Vagina (tissue), 2 donors: ENCODE data around the gene PSMD4. TPM values are rescaled to one million over a fixed set of nuclear protein-coding genes. Genes with fewer than 3 reads are reported as not detected.

Source experiments
- DNase-seq, 2 donors: peaks; one replicate each; pipeline ENCODE4 v3.0.0-alpha.2; 2017; ENCODE audit errors: extremely low spot score in 2 of 2
- H3K27ac ChIP-seq: fragments of 200-600 bp; sonication (generic); one replicate; pipeline ENCODE4 v1.5.1; 2019
- H3K27me3 ChIP-seq: fragments of 200-600 bp; sonication (generic); one replicate; pipeline ENCODE4 v1.5.1; 2019
- H3K36me3 ChIP-seq, 2 donors: fragments of 200-600 bp; sonication (generic); one replicate each; pipeline ENCODE4 v1.5.1; 2017 to 2019
- H3K4me1 ChIP-seq: fragments of 200-600 bp; sonication (generic); one replicate; pipeline ENCODE4 v1.5.1; 2019
- H3K4me3 ChIP-seq, 2 donors: fragments of 200-600 bp; sonication (generic); 1 replicate in 1 of 2; 2 replicates in 1 of 2; pipeline ENCODE4 v1.5.1; 2016 to 2019
- H3K9me3 ChIP-seq: fragments of 200-600 bp; sonication (generic); one replicate; pipeline ENCODE4 v1.5.1; 2019
- CTCF ChIP-seq, 3 experiments: fragments of 450-650 bp in 2 of 3; fragments of 200-600 bp in 1 of 3; sonication (generic) in 1 of 3; IDR thresholded peaks; one replicate each; pipeline ENCODE4 v1.5.1; 2017 to 2019; ENCODE audit warnings: antibody characterized with exemption in 3 of 3, mild to moderate bottlenecking in 2 of 3, moderate library complexity in 2 of 3
- POLR2A ChIP-seq, 2 donors: fragments of 450-650 bp; IDR thresholded peaks; one replicate each; pipeline ENCODE4 v1.6.1; 2017; ENCODE audit warnings: antibody characterized with exemption in 2 of 2, mild to moderate bottlenecking in 2 of 2, moderate library complexity in 2 of 2
- POLR2AphosphoS5 ChIP-seq, 2 donors: sonication (generic); formaldehyde crosslinking; IDR thresholded peaks; one replicate each; pipeline ENCODE4 v1.9.0; 2017; ENCODE audit warnings: antibody characterized with exemption in 2 of 2, mild to moderate bottlenecking in 2 of 2, low read depth in 1 of 2; ENCODE audit not compliant: insufficient read depth in 1 of 2
- intact Hi-C: fragments of 100-400 bp; cut with DNase I; formaldehyde crosslinking; loops from one replicate; pipeline ENCODE4 v1.15.1; 2023
- total RNA-seq: library from RNA; depleted of rRNA; stranded (reverse); fragments of >200 nt; gene quantifications from one replicate; pipeline ENCODE4 v1.2.3, GENCODE V29; 2016

Gene PSMD4
- total RNA-seq, 1 donor from 2014 or later = 118 TPM

GRCh38 chr1:151221616-151222015 is 32.9 kb upstream of the PSMD4 start:
- no peak overlapping the region for H3K4me3 ChIP-seq
- intact Hi-C loops = no loop called here
- no peak overlapping the region for H3K27ac ChIP-seq
- no peaks in the 10 kb centered on the region for H3K4me1 ChIP-seq
- TF ChIP-seq POLR2AphosphoS5 (IDR thresholded peaks at IDR 0.05; ENCODE audit: insufficient read depth in 1 of 2, low read depth in 1 of 2) (no peak), POLR2A (IDR thresholded peaks at IDR 0.05) (no peak), CTCF (IDR thresholded peaks at IDR 0.05) (no peak)
- no peak for DNase-seq
- no peaks in the 10 kb centered on the region for H3K27me3 ChIP-seq
- H3K9me3 ChIP-seq = no peaks in the 10 kb centered on the region
- H3K36me3 ChIP-seq = peaks cover 0 to 5% of the 10 kb centered on the region in 2 donors

- Histone ChIP-seq H3K27ac (no peak overlapping the region), H3K9me3 (no peaks in the 10 kb centered on the region), H3K27me3 (no peaks in the 10 kb centered on the region), H3K4me3 (no peak overlapping the region), H3K36me3 (peaks cover 0 to 6% of the 10 kb centered on the region in 2 donors), H3K4me1 (no peaks in the 10 kb centered on the region)
- TF ChIP-seq POLR2AphosphoS5 (IDR thresholded peaks at IDR 0.05; ENCODE audit: insufficient read depth in 1 of 2, low read depth in 1 of 2) = no peak
- TF ChIP-seq POLR2A (IDR thresholded peaks at IDR 0.05) = no peak
- no peak for TF ChIP-seq CTCF (IDR thresholded peaks at IDR 0.05)
- no peak for DNase-seq
- intact Hi-C loops = no loop called here
Measured at GRCh38 chr1:151222130-151222529, 32.4 kb upstream of the PSMD4 start.

GRCh38 chr1:151235235-151235634 is 19.3 kb upstream of the PSMD4 start:
- Histone ChIP-seq H3K27ac (no peak overlapping the region), H3K27me3 (no peaks in the 10 kb centered on the region), H3K4me1 (no peaks in the 10 kb centered on the region), H3K36me3 (peaks cover 5 to 85% of the 10 kb centered on the region in 2 donors), H3K4me3 (no peak overlapping the region), H3K9me3 (no peaks in the 10 kb centered on the region)
- intact Hi-C loops = no loop called here
- no peak for TF ChIP-seq POLR2AphosphoS5 (IDR thresholded peaks at IDR 0.05; ENCODE audit: insufficient read depth in 1 of 2, low read depth in 1 of 2)
- TF ChIP-seq POLR2A (IDR thresholded peaks at IDR 0.05) = no peak
- no peak for TF ChIP-seq CTCF (IDR thresholded peaks at IDR 0.05)
- DNase-seq = no peak

GRCh38 chr1:151237678-151238466 is 16.7 kb upstream of the PSMD4 start:
- intact Hi-C loops = no loop called here
- DNase-seq = no peak
- Histone ChIP-seq H3K4me3 (no peak overlapping the region), H3K36me3 (peaks cover 5 to 88% of the 10 kb centered on the region in 2 donors), H3K27ac (no peak overlapping the region), H3K4me1 (no peaks in the 10 kb centered on the region), H3K27me3 (no peaks in the 10 kb centered on the region), H3K9me3 (no peaks in the 10 kb centered on the region)
- TF ChIP-seq POLR2AphosphoS5 (IDR thresholded peaks at IDR 0.05; ENCODE audit: insufficient read depth in 1 of 2, low read depth in 1 of 2) (no peak), POLR2A (IDR thresholded peaks at IDR 0.05) (no peak), CTCF (IDR thresholded peaks at IDR 0.05) (no peak)

GRCh38 chr1:151238467-151238739 is 16.1 kb upstream of the PSMD4 start:
- H3K4me3 ChIP-seq = no peak overlapping the region
- TF ChIP-seq POLR2A (IDR thresholded peaks at IDR 0.05) (no peak), CTCF (IDR thresholded peaks at IDR 0.05) (no peak), POLR2AphosphoS5 (IDR thresholded peaks at IDR 0.05; ENCODE audit: insufficient read depth in 1 of 2, low read depth in 1 of 2) (no peak)
- no peaks in the 10 kb centered on the region for H3K4me1 ChIP-seq
- DNase-seq = no peak
- peaks cover 5 to 89% of the 10 kb centered on the region in 2 donors for H3K36me3 ChIP-seq
- H3K9me3 ChIP-seq = no peaks in the 10 kb centered on the region
- no peaks in the 10 kb centered on the region for H3K27me3 ChIP-seq
- intact Hi-C loops = no loop called here
- H3K27ac ChIP-seq = no peak overlapping the region
